H9 (cell line): ENCODE measurements around the gene TMEM186. TPM values are rescaled to one million over a fixed set of nuclear protein-coding genes. Genes with fewer than 3 reads are reported as not detected.

Source experiments
- DNase-seq: peaks from one replicate; pipeline ENCODE4 v3.0.0-alpha.2; 2017
- H2AFZ ChIP-seq: one replicate; pipeline ENCODE4 v1.6.1; 2013; ENCODE audit warnings: mild to moderate bottlenecking, low read length, control low read depth, moderate library complexity
- H2AK5ac ChIP-seq: 2 replicates; pipeline ENCODE4 v1.6.1; 2013; ENCODE audit warnings: low read length, control low read depth, mixed read lengths; ENCODE audit not compliant: insufficient read length
- H2BK120ac ChIP-seq: one replicate; pipeline ENCODE4 v1.6.1; 2013; ENCODE audit warnings: low read depth, mild to moderate bottlenecking, low read length, control low read depth, inconsistent platforms; ENCODE audit not compliant: poor library complexity, severe bottlenecking
- H2BK12ac ChIP-seq: 2 replicates; pipeline ENCODE4 v1.6.1; 2013; ENCODE audit warnings: low read length, control low read depth, mixed read lengths, low read depth; ENCODE audit not compliant: insufficient read length
- H2BK15ac ChIP-seq: 2 replicates; pipeline ENCODE4 v1.6.1; 2013; ENCODE audit warnings: low read depth, low read length, control low read depth
- H2BK20ac ChIP-seq: one replicate; pipeline ENCODE4 v1.6.1; 2013; ENCODE audit warnings: low read depth, mild to moderate bottlenecking, low read length, control low read depth, inconsistent platforms; ENCODE audit not compliant: poor library complexity, severe bottlenecking
- H2BK5ac ChIP-seq: 2 replicates; pipeline ENCODE4 v1.6.1; 2013; ENCODE audit warnings: low read length, control low read depth, mixed read lengths; ENCODE audit not compliant: insufficient read length
- H3K14ac ChIP-seq: 2 replicates; pipeline ENCODE4 v1.6.1; 2013; ENCODE audit warnings: low read length, control low read depth; ENCODE audit not compliant: insufficient read depth
- H3K18ac ChIP-seq: 2 replicates; pipeline ENCODE4 v1.6.1; 2013; ENCODE audit warnings: low read depth, mild to moderate bottlenecking, mixed read lengths, low read length, control low read depth; ENCODE audit not compliant: insufficient read length
- H3K23ac ChIP-seq: 2 replicates; pipeline ENCODE4 v1.6.1; 2013; ENCODE audit warnings: low read length, control low read depth, mixed read lengths, low read depth; ENCODE audit not compliant: insufficient read length
- H3K23me2 ChIP-seq: 2 replicates; pipeline ENCODE4 v1.6.1; 2013; ENCODE audit warnings: low read depth, mild to moderate bottlenecking, mixed read lengths, low read length, control low read depth; ENCODE audit not compliant: insufficient read length, poor library complexity, severe bottlenecking
- H3K27ac ChIP-seq: 2 replicates; pipeline ENCODE4 v1.5.1; 2013; ENCODE audit warnings: low read length, control low read depth, mixed read lengths, low read depth; ENCODE audit not compliant: insufficient read length
- H3K27me3 ChIP-seq: 2 replicates; pipeline ENCODE4 v1.6.1; 2013; ENCODE audit warnings: low read length, control low read depth, inconsistent platforms; ENCODE audit not compliant: insufficient read depth
- H3K4ac ChIP-seq: 2 replicates; pipeline ENCODE4 v1.6.1; 2013; ENCODE audit warnings: low read depth, mild to moderate bottlenecking, control low read depth, inconsistent platforms, low read length, moderate library complexity
- H3K4me1 ChIP-seq: 2 replicates; pipeline ENCODE4 v1.6.1; 2013; ENCODE audit warnings: low read length, control low read depth, inconsistent platforms; ENCODE audit not compliant: insufficient read depth
- H3K4me2 ChIP-seq: 2 replicates; pipeline ENCODE4 v1.6.1; 2013; ENCODE audit warnings: low read length, control low read depth, mixed read lengths; ENCODE audit not compliant: insufficient read length, insufficient read depth
- H3K56ac ChIP-seq: 2 replicates; pipeline ENCODE4 v1.6.1; 2013; ENCODE audit warnings: low read depth, mild to moderate bottlenecking, mixed read lengths, low read length, control low read depth; ENCODE audit not compliant: insufficient read length
- H3K79me1 ChIP-seq: 2 replicates; pipeline ENCODE4 v1.6.1; 2013; ENCODE audit warnings: low read depth, mild to moderate bottlenecking, moderate library complexity, low read length, control low read depth, inconsistent platforms; ENCODE audit not compliant: insufficient read depth, poor library complexity, severe bottlenecking
- H3K79me2 ChIP-seq: 2 replicates; pipeline ENCODE4 v1.6.1; 2013; ENCODE audit warnings: low read length, control low read depth, inconsistent platforms; ENCODE audit not compliant: insufficient read depth
- H3K9ac ChIP-seq: 2 replicates; pipeline ENCODE4 v1.6.1; 2013; ENCODE audit warnings: low read length, control low read depth, mixed read lengths; ENCODE audit not compliant: insufficient read length; ENCODE audit errors: extremely low read depth
- H3K9me3 ChIP-seq: one replicate; pipeline ENCODE4 v1.6.1; 2013; ENCODE audit warnings: low read depth, low read length, inconsistent platforms; ENCODE audit not compliant: control insufficient read depth
- H3T11ph ChIP-seq: one replicate; pipeline ENCODE4 v1.6.1; 2013; ENCODE audit warnings: mild to moderate bottlenecking, low read length, control low read depth, inconsistent platforms
- H4K20me1 ChIP-seq: one replicate; pipeline ENCODE4 v1.6.1; 2013; ENCODE audit not compliant: control insufficient read depth, insufficient read length, insufficient read depth
- H4K5ac ChIP-seq: 2 replicates; pipeline ENCODE4 v1.6.1; 2013; ENCODE audit warnings: low read depth, mild to moderate bottlenecking, mixed read lengths, low read length, control low read depth; ENCODE audit not compliant: insufficient read length
- H4K8ac ChIP-seq: replicated peaks from 2 replicates; pipeline ENCODE4 v1.6.1; 2013; ENCODE audit warnings: low read length, control low read depth, mixed read lengths, low read depth; ENCODE audit not compliant: insufficient read length
- H4K91ac ChIP-seq: 2 replicates; pipeline ENCODE4 v1.6.1; 2013; ENCODE audit warnings: low read depth, mild to moderate bottlenecking, moderate library complexity, mixed read lengths, low read length, control low read depth; ENCODE audit not compliant: insufficient read length
- H3K27ac Mint-ChIP-seq, 3 experiments: 2 replicates in 2 of 3; 3 replicates in 1 of 3; pipeline ENCODE4 v1.8.0; 2020 to 2021; ENCODE audit warnings: mixed read lengths in 3 of 3, mild to moderate bottlenecking in 1 of 3, moderate library complexity in 1 of 3
- H3K27me3 Mint-ChIP-seq: 2 replicates; pipeline ENCODE4 v1.8.0; 2021; ENCODE audit warnings: low read depth, mild to moderate bottlenecking, moderate library complexity, mixed read lengths
- H3K36me3 Mint-ChIP-seq, 3 experiments: 2 replicates in 2 of 3; 3 replicates in 1 of 3; pipeline ENCODE4 v1.8.0; 2020 to 2021; ENCODE audit warnings: low read depth in 3 of 3, mixed read lengths in 3 of 3; ENCODE audit not compliant: insufficient read depth in 1 of 3
- H3K4me1 Mint-ChIP-seq, 2 experiments: 2 replicates each; pipeline ENCODE4 v1.8.0; 2020; ENCODE audit warnings: mixed read lengths in 2 of 2
- H3K4me3 Mint-ChIP-seq, 2 experiments: 2 replicates in 1 of 2; 3 replicates in 1 of 2; pipeline ENCODE4 v1.8.0; 2020 to 2021; ENCODE audit warnings: mild to moderate bottlenecking in 2 of 2, mixed read lengths in 2 of 2, moderate library complexity in 1 of 2
- H3K9me3 Mint-ChIP-seq, 2 experiments: 2 replicates in 1 of 2; 3 replicates in 1 of 2; pipeline ENCODE4 v1.8.0; 2020; ENCODE audit warnings: mild to moderate bottlenecking in 2 of 2, mixed read lengths in 2 of 2, moderate library complexity in 1 of 2
- CTCF ChIP-seq: fragments of 200-600 bp; sonication (generic); conservative IDR thresholded peaks from 3 replicates; pipeline ENCODE4 v1.8.0; 2021; ENCODE audit warnings: antibody characterized with exemption, mild to moderate bottlenecking
- whole genome bisulfite sequencing: extraction: QIAGEN DNeasy Blood & Tissue Kit; methylation state at CpG from one replicate; pipeline ENCODE4 v1.1.7; 2013; ENCODE audit warnings: missing lambda C conversion rate, low lambda C conversion rate, mixed read lengths; ENCODE audit not compliant: insufficient read length; ENCODE audit errors: extremely low coverage; 5-methylcytosine and 5-hydroxymethylcytosine counted together
- total RNA-seq: library from RNA; stranded (reverse); gene quantifications from 2 replicates; pipeline ENCODE4 v1.2.1, GENCODE V29; 2021

The TMEM186 gene
- total RNA-seq, 1 experiment from 2014 or later, result 9.6 TPM

- no peaks in the 10 kb centered on the region for H3K27me3 Mint-ChIP-seq
- Histone ChIP-seq H3K79me2 (no peaks in the 10 kb centered on the region), H3K4me1 (no peaks in the 10 kb centered on the region), H3K14ac (no peak overlapping the region), H3K9me3 (no peaks in the 10 kb centered on the region), H4K91ac (no peak overlapping the region), H2BK120ac (no peak overlapping the region), H2BK5ac (no peak overlapping the region), H2BK15ac (no peak overlapping the region), H3K23ac (no peak overlapping the region), H2AFZ (no peak overlapping the region), H3K18ac (no peak overlapping the region), H4K5ac (no peak overlapping the region), H3K27me3 (no peaks in the 10 kb centered on the region), H4K20me1 (no peaks in the 10 kb centered on the region), H3K4me2 (no peak overlapping the region), H3T11ph (no peak overlapping the region), H2AK5ac (no peak overlapping the region), H4K8ac (no peak overlapping the region), H3K23me2 (no peaks in the 10 kb centered on the region), H3K56ac (no peak overlapping the region), H3K4ac (no peak overlapping the region), H3K9ac (no peak overlapping the region), H2BK12ac (no peak overlapping the region), H3K27ac (no peak overlapping the region), H2BK20ac (no peak overlapping the region), H3K79me1 (no peaks in the 10 kb centered on the region)
- peaks cover 15 to 21% of the 10 kb centered on the region in 2 experiments for H3K4me1 Mint-ChIP-seq
- H3K4me3 Mint-ChIP-seq, result no peak overlapping the region
- H3K36me3 Mint-ChIP-seq, result peaks cover 62 to 81% (median 70%) of the 10 kb centered on the region in 3 experiments
- no peak for TF ChIP-seq CTCF
- WGBS, result no CpG with 5 or more reads among the region's 3 CpGs
- peak overlapping the region; percentile 16 to 61 (median 30); a peak in 3 of 7 replicates for H3K27ac Mint-ChIP-seq
- no peak for DNase-seq
- no peaks in the 10 kb centered on the region for H3K9me3 Mint-ChIP-seq
Observed at GRCh38 chr16:8822403-8822802, 25.0 kb upstream of the TMEM186 start.
